ENCODE data around the gene ADCK1.
"Not testable (repeated sequence)": the region's sequence is repeated elsewhere in the genome, so short reads cannot be mapped to it uniquely, and the experiment has no call there.

DNA sequence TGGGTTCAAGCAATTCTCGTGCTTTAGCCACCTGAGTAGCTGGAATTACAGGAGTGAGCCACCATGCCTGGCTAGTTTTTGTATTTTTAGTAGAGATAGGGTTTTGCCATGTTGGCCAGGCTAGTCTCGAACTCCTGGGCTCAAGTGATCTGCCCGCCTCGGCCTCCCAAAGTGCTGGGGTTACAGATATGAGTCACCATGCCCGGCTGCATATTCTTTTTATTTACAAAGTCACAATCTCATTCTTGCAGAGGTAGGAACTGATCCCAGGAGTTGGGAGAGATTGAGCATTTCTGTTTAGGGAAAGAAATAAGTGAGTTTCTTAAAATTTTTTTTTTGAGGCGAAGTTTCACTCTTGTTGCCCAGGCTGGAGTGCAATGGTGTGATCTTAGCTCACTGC is 12.8 kb downstream of the ADCK1 start:
- TF ChIP-seq, protein P1, sequence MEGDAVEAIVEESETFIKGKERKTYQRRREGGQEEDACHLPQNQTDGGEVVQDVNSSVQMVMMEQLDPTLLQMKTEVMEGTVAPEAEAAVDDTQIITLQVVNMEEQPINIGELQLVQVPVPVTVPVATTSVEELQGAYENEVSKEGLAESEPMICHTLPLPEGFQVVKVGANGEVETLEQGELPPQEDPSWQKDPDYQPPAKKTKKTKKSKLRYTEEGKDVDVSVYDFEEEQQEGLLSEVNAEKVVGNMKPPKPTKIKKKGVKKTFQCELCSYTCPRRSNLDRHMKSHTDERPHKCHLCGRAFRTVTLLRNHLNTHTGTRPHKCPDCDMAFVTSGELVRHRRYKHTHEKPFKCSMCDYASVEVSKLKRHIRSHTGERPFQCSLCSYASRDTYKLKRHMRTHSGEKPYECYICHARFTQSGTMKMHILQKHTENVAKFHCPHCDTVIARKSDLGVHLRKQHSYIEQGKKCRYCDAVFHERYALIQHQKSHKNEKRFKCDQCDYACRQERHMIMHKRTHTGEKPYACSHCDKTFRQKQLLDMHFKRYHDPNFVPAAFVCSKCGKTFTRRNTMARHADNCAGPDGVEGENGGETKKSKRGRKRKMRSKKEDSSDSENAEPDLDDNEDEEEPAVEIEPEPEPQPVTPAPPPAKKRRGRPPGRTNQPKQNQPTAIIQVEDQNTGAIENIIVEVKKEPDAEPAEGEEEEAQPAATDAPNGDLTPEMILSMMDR (conservative IDR thresholded peaks at IDR 0.05): not testable (repeated sequence)
- TF ChIP-seq EZH2 (IDR thresholded peaks at IDR 0.05; ENCODE audit: low read depth): not testable (repeated sequence)

All from PC-9 (cell line).